ENCODE measurements around the gene POP7.
"Not testable (repeated sequence)": the region's sequence is repeated elsewhere in the genome, so short reads cannot be mapped to it uniquely, and the experiment has no call there.

POP7 gene

GRCh38 chr7:100705753-100706671, at the start of gene POP7:
Gene POP7, plus strand, starts transcription at chr7:100706121. Its CDS starts 710 bp downstream, at chr7:100706831.
- peak; percentile 92 to 95 for DNase-seq

- DNase-seq, result not testable (repeated sequence)
Observed at GRCh38 chr7:100662194-100662776, 43.6 kb upstream of the POP7 start.

- no peak for DNase-seq
Observed at GRCh38 chr7:100665168-100665726, 40.7 kb upstream of the POP7 start.

GRCh38 chr7:100667331-100668068, 38.4 kb upstream of the POP7 start:
- DNase-seq, result no peak

- DNase-seq, result no peak
Observed at GRCh38 chr7:100668069-100668449, 37.9 kb upstream of the POP7 start.

- DNase-seq, result not testable (repeated sequence)
Observed at GRCh38 chr7:100669106-100669505, 36.8 kb upstream of the POP7 start.

- no peak for DNase-seq
Observed at GRCh38 chr7:100670074-100670473, 35.8 kb upstream of the POP7 start.

- no peak for DNase-seq
Observed at GRCh38 chr7:100671353-100672327, 34.3 kb upstream of the POP7 start.

- peak; percentile 91 to 97 for DNase-seq
Observed at GRCh38 chr7:100673302-100673941, 32.5 kb upstream of the POP7 start, which contains the start of gene GNB2. Gene GNB2, plus strand, starts transcription at chr7:100673740. Its CDS starts 2,526 bp downstream, at chr7:100676266.

- peak in 1 of 2 experiments; percentile 52 for DNase-seq
Observed at GRCh38 chr7:100673942-100674410, 31.9 kb upstream of the POP7 start.

- no peak for DNase-seq
Observed at GRCh38 chr7:100674411-100675104, 31.4 kb upstream of the POP7 start.

GRCh38 chr7:100675105-100675451, 30.8 kb upstream of the POP7 start:
- no peak for DNase-seq

- DNase-seq, result peak in 1 of 2 experiments; percentile 28
Observed at GRCh38 chr7:100675581-100676350, 30.2 kb upstream of the POP7 start.

GRCh38 chr7:100676501-100677306, 29.2 kb upstream of the POP7 start:
- DNase-seq, result no peak

- no peak for DNase-seq
Observed at GRCh38 chr7:100677308-100678267, 28.3 kb upstream of the POP7 start.

GRCh38 chr7:100678291-100678984, 27.5 kb upstream of the POP7 start:
- DNase-seq, result no peak
